Mesothelial cell of epicardium (in vitro differentiated cells): Measurements from ENCODE around the gene CAMK4. TPM values are rescaled to one million over a fixed set of nuclear protein-coding genes. Genes with fewer than 3 reads are reported as not detected.

Experiments used
- DNase-seq, 2 experiments: peaks; one replicate each; pipeline ENCODE4 v3.0.0; 2021; ENCODE audit warnings: low spot score in 2 of 2; ENCODE audit not compliant: unreplicated experiment in 2 of 2
- H3K27ac Mint-ChIP-seq: 2 replicates; pipeline ENCODE4 v1.8.0; 2021; ENCODE audit warnings: mixed read lengths
- H3K27me3 Mint-ChIP-seq: 2 replicates; pipeline ENCODE4 v1.8.0; 2021; ENCODE audit warnings: low read depth, mixed read lengths
- H3K36me3 Mint-ChIP-seq: 2 replicates; pipeline ENCODE4 v1.8.0; 2021; ENCODE audit warnings: mixed read lengths
- H3K4me1 Mint-ChIP-seq: 2 replicates; pipeline ENCODE4 v1.8.0; 2021; ENCODE audit warnings: mixed read lengths
- H3K4me3 Mint-ChIP-seq: 2 replicates; pipeline ENCODE4 v1.8.0; 2021; ENCODE audit warnings: mild to moderate bottlenecking, moderate library complexity, mixed read lengths
- H3K9me3 Mint-ChIP-seq: 2 replicates; pipeline ENCODE4 v1.8.0; 2021; ENCODE audit warnings: mixed read lengths
- total RNA-seq: library from RNA; stranded (reverse); gene quantifications from 3 replicates; pipeline ENCODE4 v1.2.1, GENCODE V29; 2021
- TF ChIP-seq, protein P1 (sequence below): fragments of 200-600 bp; sonication (generic); IDR thresholded peaks from one replicate; pipeline ENCODE4 v1.5.0; 2021; ENCODE audit warnings: antibody characterized with exemption; ENCODE audit not compliant: unreplicated experiment

The CAMK4 gene
- total RNA-seq, 1 donor from 2014 or later: 13.3 TPM

DNA sequence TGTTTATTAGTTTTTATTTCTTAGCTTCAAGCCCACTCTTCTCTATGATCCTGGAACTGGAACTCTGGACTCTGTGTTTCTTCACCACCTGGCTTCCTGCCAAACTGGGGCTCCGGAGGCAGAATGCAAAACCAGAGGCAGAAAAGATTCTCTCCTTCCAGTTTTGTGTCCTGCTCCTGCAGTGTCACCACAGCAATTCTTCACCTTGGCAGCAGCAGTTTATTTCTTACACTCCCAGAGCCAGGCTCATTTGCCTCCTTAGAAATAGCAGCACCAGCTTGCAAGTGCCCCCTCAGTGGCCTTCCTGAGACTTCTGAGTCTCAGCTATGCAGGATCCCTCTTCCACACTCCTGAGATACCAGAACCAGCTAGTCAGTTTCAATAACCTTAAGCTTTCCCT, 26.7 kb upstream of the CAMK4 start:
- H3K4me1 Mint-ChIP-seq: peaks cover 17% of the 10 kb centered on the region
- H3K27ac Mint-ChIP-seq: peak overlapping the region; percentile 5
- H3K27me3 Mint-ChIP-seq: peaks cover 7% of the 10 kb centered on the region
- no peaks in the 10 kb centered on the region for H3K36me3 Mint-ChIP-seq
- H3K9me3 Mint-ChIP-seq: no peaks in the 10 kb centered on the region
- TF ChIP-seq, protein P1, sequence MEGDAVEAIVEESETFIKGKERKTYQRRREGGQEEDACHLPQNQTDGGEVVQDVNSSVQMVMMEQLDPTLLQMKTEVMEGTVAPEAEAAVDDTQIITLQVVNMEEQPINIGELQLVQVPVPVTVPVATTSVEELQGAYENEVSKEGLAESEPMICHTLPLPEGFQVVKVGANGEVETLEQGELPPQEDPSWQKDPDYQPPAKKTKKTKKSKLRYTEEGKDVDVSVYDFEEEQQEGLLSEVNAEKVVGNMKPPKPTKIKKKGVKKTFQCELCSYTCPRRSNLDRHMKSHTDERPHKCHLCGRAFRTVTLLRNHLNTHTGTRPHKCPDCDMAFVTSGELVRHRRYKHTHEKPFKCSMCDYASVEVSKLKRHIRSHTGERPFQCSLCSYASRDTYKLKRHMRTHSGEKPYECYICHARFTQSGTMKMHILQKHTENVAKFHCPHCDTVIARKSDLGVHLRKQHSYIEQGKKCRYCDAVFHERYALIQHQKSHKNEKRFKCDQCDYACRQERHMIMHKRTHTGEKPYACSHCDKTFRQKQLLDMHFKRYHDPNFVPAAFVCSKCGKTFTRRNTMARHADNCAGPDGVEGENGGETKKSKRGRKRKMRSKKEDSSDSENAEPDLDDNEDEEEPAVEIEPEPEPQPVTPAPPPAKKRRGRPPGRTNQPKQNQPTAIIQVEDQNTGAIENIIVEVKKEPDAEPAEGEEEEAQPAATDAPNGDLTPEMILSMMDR: no peak
- DNase-seq: peak in 1 of 2 experiments; percentile 38
- H3K4me3 Mint-ChIP-seq: no peak overlapping the region

- no peak overlapping the region for H3K27ac Mint-ChIP-seq
- DNase-seq: no peak
- TF ChIP-seq, protein P1: no peak
- H3K27me3 Mint-ChIP-seq: peaks cover 7% of the 10 kb centered on the region
- H3K4me1 Mint-ChIP-seq: peaks cover 17% of the 10 kb centered on the region
- H3K9me3 Mint-ChIP-seq: no peaks in the 10 kb centered on the region
- H3K36me3 Mint-ChIP-seq: no peaks in the 10 kb centered on the region
- no peak overlapping the region for H3K4me3 Mint-ChIP-seq
Measured at GRCh38 chr5:111198281-111198966, 25.8 kb upstream of the CAMK4 start.

GRCh38 chr5:111200828-111201227, 23.4 kb upstream of the CAMK4 start:
- peaks cover 23% of the 10 kb centered on the region for H3K4me1 Mint-ChIP-seq
- no peak for DNase-seq
- no peaks in the 10 kb centered on the region for H3K9me3 Mint-ChIP-seq
- no peak overlapping the region for H3K27ac Mint-ChIP-seq
- no peak overlapping the region for H3K4me3 Mint-ChIP-seq
- H3K27me3 Mint-ChIP-seq: peaks cover 6% of the 10 kb centered on the region
- TF ChIP-seq, protein P1: no peak
- no peaks in the 10 kb centered on the region for H3K36me3 Mint-ChIP-seq

- TF ChIP-seq, protein P1: no peak
Measured at GRCh38 chr5:111201705-111202104, 22.5 kb upstream of the CAMK4 start.

DNA sequence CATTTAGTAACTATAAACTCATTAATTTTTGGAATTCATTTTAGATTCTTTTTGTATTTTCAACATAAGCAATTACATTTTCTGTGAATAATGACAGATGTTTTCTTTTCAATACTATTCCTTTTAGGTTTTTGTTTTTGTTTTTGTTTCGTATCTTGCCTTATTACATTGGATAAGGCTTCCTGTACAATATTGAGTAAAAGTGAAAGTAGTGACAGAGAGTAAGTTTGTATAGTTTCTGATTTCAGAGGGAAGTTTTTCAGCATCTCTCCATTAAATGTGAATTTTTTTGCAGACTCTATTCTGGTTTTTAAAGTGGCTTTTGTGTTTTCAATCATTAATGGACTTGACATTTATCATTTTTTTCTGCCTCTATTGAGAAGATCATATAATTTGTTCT, 12.8 kb upstream of the CAMK4 start:
- TF ChIP-seq, protein P1: no peak
- Mint-ChIP-seq H3K27ac (no peak overlapping the region), H3K9me3 (peaks cover 4% of the 10 kb centered on the region), H3K4me3 (no peak overlapping the region), H3K4me1 (no peaks in the 10 kb centered on the region), H3K36me3 (no peaks in the 10 kb centered on the region), H3K27me3 (peaks cover 24% of the 10 kb centered on the region)
- no peak for DNase-seq

More at GRCh38 chr5:111201705-111202104, 22.5 kb upstream of the CAMK4 start:
- Mint-ChIP-seq H3K27me3 (peaks cover 6% of the 10 kb centered on the region), H3K9me3 (no peaks in the 10 kb centered on the region), H3K4me3 (no peak overlapping the region), H3K36me3 (no peaks in the 10 kb centered on the region), H3K4me1 (peaks cover 23% of the 10 kb centered on the region), H3K27ac (no peak overlapping the region)
- DNase-seq: no peak
